ENCODE results near the gene TMEM116. TPM values are rescaled to one million over a fixed set of nuclear protein-coding genes. Genes with fewer than 3 reads are reported as not detected.

The TMEM116 gene
- total and polyA plus RNA-seq, 9 donors = 9.1 to 17.9 (median 11.3) TPM

GRCh38 chr12:111887926-111888745 lies 124.8 kb downstream of the TMEM116 start:
- Histone ChIP-seq H3K4me1 (ENCODE audit: insufficient read depth) (no peaks in the 10 kb centered on the region), H3K4me3 (no peak overlapping the region), H3K36me3 (no peaks in the 10 kb centered on the region), H3K27ac (no peak overlapping the region), H3K9me3 (no peaks in the 10 kb centered on the region), H3K27me3 (no peaks in the 10 kb centered on the region)
- DNase-seq = no peak
- TF ChIP-seq POLR2A (IDR thresholded peaks at IDR 0.05) = no peak
- TF ChIP-seq EP300 (IDR thresholded peaks at IDR 0.05) = no peak
- TF ChIP-seq, protein P1, sequence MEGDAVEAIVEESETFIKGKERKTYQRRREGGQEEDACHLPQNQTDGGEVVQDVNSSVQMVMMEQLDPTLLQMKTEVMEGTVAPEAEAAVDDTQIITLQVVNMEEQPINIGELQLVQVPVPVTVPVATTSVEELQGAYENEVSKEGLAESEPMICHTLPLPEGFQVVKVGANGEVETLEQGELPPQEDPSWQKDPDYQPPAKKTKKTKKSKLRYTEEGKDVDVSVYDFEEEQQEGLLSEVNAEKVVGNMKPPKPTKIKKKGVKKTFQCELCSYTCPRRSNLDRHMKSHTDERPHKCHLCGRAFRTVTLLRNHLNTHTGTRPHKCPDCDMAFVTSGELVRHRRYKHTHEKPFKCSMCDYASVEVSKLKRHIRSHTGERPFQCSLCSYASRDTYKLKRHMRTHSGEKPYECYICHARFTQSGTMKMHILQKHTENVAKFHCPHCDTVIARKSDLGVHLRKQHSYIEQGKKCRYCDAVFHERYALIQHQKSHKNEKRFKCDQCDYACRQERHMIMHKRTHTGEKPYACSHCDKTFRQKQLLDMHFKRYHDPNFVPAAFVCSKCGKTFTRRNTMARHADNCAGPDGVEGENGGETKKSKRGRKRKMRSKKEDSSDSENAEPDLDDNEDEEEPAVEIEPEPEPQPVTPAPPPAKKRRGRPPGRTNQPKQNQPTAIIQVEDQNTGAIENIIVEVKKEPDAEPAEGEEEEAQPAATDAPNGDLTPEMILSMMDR (IDR thresholded peaks at IDR 0.05) = no peak
- 92 to 95% (median 93%) methylated on average over 11 of the region's 11 CpGs for WGBS, 3 donors
- intact Hi-C loops (cut with DNase I) = no loop called here

DNA sequence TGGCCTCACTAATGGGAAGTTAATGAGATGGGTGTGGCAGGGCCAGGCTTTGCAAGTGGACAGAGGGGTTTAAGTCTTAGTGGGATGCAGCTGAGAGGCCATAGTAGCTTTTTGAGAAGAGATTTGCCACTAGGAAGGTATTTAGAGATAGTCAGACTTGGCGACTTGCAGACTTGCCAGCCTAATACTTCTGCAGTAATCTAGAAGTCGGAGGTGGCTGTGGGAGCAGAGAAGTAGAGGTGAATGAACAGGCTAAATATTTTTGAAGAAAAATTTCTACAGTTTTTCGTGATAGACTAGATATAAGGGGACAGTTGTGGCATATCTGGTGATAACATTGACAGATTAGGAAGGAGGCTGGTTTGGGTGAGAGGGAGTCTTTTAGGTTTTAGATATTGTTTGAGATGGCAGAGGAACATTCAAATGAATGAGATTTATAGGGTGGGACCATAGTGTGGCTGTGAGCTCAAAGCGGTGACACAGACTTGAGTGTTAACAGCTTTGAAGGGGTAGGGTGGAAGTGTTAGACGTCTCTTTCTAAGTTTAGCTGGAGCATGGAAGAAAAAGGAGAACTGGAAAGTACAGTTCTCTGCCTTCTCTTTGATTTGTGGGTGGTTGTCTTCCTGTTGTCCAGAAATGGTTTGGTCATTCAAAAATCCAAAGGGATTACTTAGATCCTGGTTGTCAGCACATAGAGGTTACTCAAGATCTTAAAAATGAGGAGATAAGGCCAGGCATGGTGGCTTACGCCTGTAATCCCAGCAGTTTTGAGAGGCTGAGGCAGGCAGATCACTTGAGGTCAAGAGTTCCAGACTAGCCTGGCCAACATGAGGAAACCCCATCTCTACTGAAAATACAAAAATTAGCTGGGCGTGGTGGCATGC lies 126.1 kb downstream of the TMEM116 start:
- no peaks in the 10 kb centered on the region for H3K4me1 ChIP-seq (ENCODE audit: insufficient read depth)
- H3K27ac ChIP-seq = no peak overlapping the region
- WGBS, 3 donors = 94 to 98% (median 96%) methylated on average over 7 of the region's 7 CpGs
- H3K27me3 ChIP-seq = no peaks in the 10 kb centered on the region
- H3K4me3 ChIP-seq = no peak overlapping the region
- H3K9me3 ChIP-seq = no peaks in the 10 kb centered on the region
- DNase-seq = no peak
- no peaks in the 10 kb centered on the region for H3K36me3 ChIP-seq
- intact Hi-C loops (cut with DNase I) = no loop called here
- TF ChIP-seq, protein P1 (IDR thresholded peaks at IDR 0.05) = no peak
- no peak for TF ChIP-seq EP300 (IDR thresholded peaks at IDR 0.05)
- TF ChIP-seq POLR2A (IDR thresholded peaks at IDR 0.05) = no peak

DNA sequence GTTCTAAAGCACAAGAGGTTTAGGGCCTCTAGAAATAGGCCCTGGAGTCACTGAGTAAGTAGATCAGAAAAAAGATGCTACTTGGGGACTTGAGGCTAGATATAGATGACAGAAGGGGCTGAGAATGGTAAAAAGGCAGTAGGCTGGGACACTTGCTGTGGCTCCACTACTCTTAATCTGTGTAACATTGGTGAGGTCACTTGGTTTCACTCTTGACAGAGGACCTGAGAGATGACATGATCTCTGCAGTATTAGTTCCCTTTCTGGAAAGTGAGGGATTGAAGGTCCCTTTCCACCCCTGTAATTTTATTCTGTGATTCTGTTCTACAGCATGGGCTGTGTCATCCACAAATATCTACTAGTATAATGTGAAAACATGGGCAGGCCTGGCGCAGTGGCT lies 131.2 kb downstream of the TMEM116 start:
- intact Hi-C loops (cut with DNase I) = no loop called here
- H3K4me3 ChIP-seq = no peak overlapping the region
- H3K4me1 ChIP-seq (ENCODE audit: insufficient read depth) = no peaks in the 10 kb centered on the region
- TF ChIP-seq POLR2A (IDR thresholded peaks at IDR 0.05) = no peak
- TF ChIP-seq EP300 (IDR thresholded peaks at IDR 0.05) = no peak
- TF ChIP-seq, protein P1 (IDR thresholded peaks at IDR 0.05) = no peak
- no peaks in the 10 kb centered on the region for H3K9me3 ChIP-seq
- H3K36me3 ChIP-seq = no peaks in the 10 kb centered on the region
- WGBS, 3 donors = 91 to 100% (median 98%) methylated on average over 1 of the region's 1 CpG
- no peak for DNase-seq
- no peaks in the 10 kb centered on the region for H3K27me3 ChIP-seq
- no peak overlapping the region for H3K27ac ChIP-seq

Small RNA genes lying within 50 kb of the gene (microRNA-seq; reads per million reads assigned to microRNA genes)
- 0 to 0.32 (median 0.18) reads per million in 3 donors for gene MIR3657

Small RNA genes lying within 50 kb of the gene (small RNA-seq; reads per million reads assigned to genes)
- gene AC004024.1 = not detected
- not detected for gene MIR3657

Other genes with a start within 250 kb of the TMEM116 start
- 100 to 1,000 TPM in 5 of 7 donors, 10 to 100 TPM in 2; 46.7 to 154 (median 120) TPM for gene ALDH2, start 246.2 kb downstream of the TMEM116 start, total RNA-seq
- 100 to 1,000 TPM in 1 of 2 donors, 10 to 100 TPM in 1; 59.2 to 115 TPM for gene ALDH2, start 246.2 kb downstream of the TMEM116 start, polyA plus RNA-seq
- gene MAPKAPK5, start 170.9 kb downstream of the TMEM116 start, total RNA-seq = 10 to 100 TPM; 35.6 to 52.5 (median 39.0) TPM
- 10 to 100 TPM; 20.0 to 21.8 TPM for gene MAPKAPK5, start 170.9 kb downstream of the TMEM116 start, polyA plus RNA-seq
- 10 to 100 TPM; 28.1 to 76.7 (median 68.3) TPM for gene ERP29, start 261 bp upstream of the TMEM116 start, total RNA-seq
- gene ERP29, start 261 bp upstream of the TMEM116 start, polyA plus RNA-seq = 100 to 1,000 TPM; 102 to 169 TPM
- gene NAA25, start 95.6 kb upstream of the TMEM116 start, total RNA-seq = 10 to 100 TPM; 20.9 to 36.9 (median 26.1) TPM
- 10 to 100 TPM in 1 of 2 donors, 1 to 10 TPM in 1; 5.7 to 12.3 TPM for gene NAA25, start 95.6 kb upstream of the TMEM116 start, polyA plus RNA-seq
- gene TRAFD1, start 112.4 kb upstream of the TMEM116 start, total RNA-seq = 10 to 100 TPM; 13.9 to 27.4 (median 25.5) TPM
- 10 to 100 TPM; 21.2 to 49.6 TPM for gene TRAFD1, start 112.4 kb upstream of the TMEM116 start, polyA plus RNA-seq